Cardiac fibroblast (primary cell): ENCODE measurements around the gene PKDCC.
A peak's percentile ranks its signal among the peaks of the same experiment; 100 is the strongest.

Source experiments
- DNase-seq, 2 donors: peaks; one replicate each; pipeline versions ENCODE4 v3.0.0 to v3.0.0-alpha.2; 2010; ENCODE audit warnings: low read depth in 2 of 2
- H3K4me3 ChIP-seq, 2 donors: replicated peaks in 1 of 2; 1 replicate in 1 of 2; 2 replicates in 1 of 2; pipeline ENCODE4 v1.5.1; 2011; ENCODE audit warnings: low read depth in 2 of 2, low read length in 2 of 2, mild to moderate bottlenecking in 2 of 2, moderate library complexity in 1 of 2
- CTCF ChIP-seq: IDR thresholded peaks from one replicate; pipeline ENCODE4 v1.5.1; 2011; ENCODE audit warnings: low read depth, mild to moderate bottlenecking, low read length, inconsistent platforms

The PKDCC gene

GRCh38 chr2:42091671-42092070, 43.9 kb downstream of the PKDCC start:
- DNase-seq, result no peak
- no peak overlapping the region for H3K4me3 ChIP-seq
- TF ChIP-seq CTCF, result no peak

GRCh38 chr2:42092084-42092996, 44.5 kb downstream of the PKDCC start:
- peak; percentile 52 to 64 for DNase-seq
- no peak overlapping the region for H3K4me3 ChIP-seq
- no peak for TF ChIP-seq CTCF

- no peak for TF ChIP-seq CTCF
- no peak for DNase-seq
- no peak overlapping the region for H3K4me3 ChIP-seq
Observed at GRCh38 chr2:42094114-42094513, 46.3 kb downstream of the PKDCC start.

- peak; percentile 70 for TF ChIP-seq CTCF
- no peak overlapping the region for H3K4me3 ChIP-seq
- DNase-seq, result peak; percentile 88 to 89
Observed at GRCh38 chr2:42095923-42096408, 48.1 kb downstream of the PKDCC start.

GRCh38 chr2:42096869-42097591, 49.2 kb downstream of the PKDCC start:
- TF ChIP-seq CTCF, result no peak
- DNase-seq, result no peak
- no peak overlapping the region for H3K4me3 ChIP-seq

GRCh38 chr2:42098571-42099437, 51.0 kb downstream of the PKDCC start:
- no peak overlapping the region for H3K4me3 ChIP-seq
- TF ChIP-seq CTCF, result no peak
- peak; percentile 39 to 47 for DNase-seq
